B cell (primary cell): ENCODE results near the gene OR2Z1. TPM values are rescaled to one million over a fixed set of nuclear protein-coding genes. Genes with fewer than 3 reads are reported as not detected.
"Not testable (repeated sequence)": the region's sequence is repeated elsewhere in the genome, so short reads cannot be mapped to it uniquely, and the experiment has no call there.

Experiments used
- ATAC-seq: fragments of 200-7000 bp; cut with Tn5 transposase; one replicate; pipeline ENCODE4 v1.10.0; 2021; ENCODE audit warnings: low read depth, mild to moderate bottlenecking, moderate number of reproducible peaks, moderate library complexity
- CTCF ChIA-PET: fragments of 350-600 bp; sonication (Branson Sonifier 250); formaldehyde crosslinking; loops from one replicate; lab custom pipeline; 2021; ENCODE audit warnings: antibody characterized with exemption, inconsistent platforms; lab: Charles Lee
- POLR2A ChIA-PET: fragments of 350-600 bp; sonication (Branson Sonifier 250); formaldehyde crosslinking; loops from one replicate; lab custom pipeline; 2021; ENCODE audit warnings: antibody characterized with exemption; lab: Charles Lee
- DNase-seq: peaks from one replicate; pipeline ENCODE4 v3.0.0; 2013
- H2AFZ ChIP-seq: 2 replicates; pipeline ENCODE4 v1.6.1; 2012; ENCODE audit warnings: mild to moderate bottlenecking, low read depth, low read length; ENCODE audit not compliant: insufficient read depth, poor library complexity, severe bottlenecking
- H3K27ac ChIP-seq, 2 donors: 1 replicate in 1 of 2; 2 replicates in 1 of 2; pipeline ENCODE4 v1.5.1; 2012 to 2013; ENCODE audit warnings: low read length in 2 of 2, mild to moderate bottlenecking in 2 of 2, moderate library complexity in 1 of 2
- H3K27me3 ChIP-seq, 4 experiments: fragments of 200-600 bp in 1 of 4; sonication (generic) in 1 of 4; replicated peaks in 1 of 4; 1 replicate in 2 of 4; 2 replicates in 2 of 4; pipeline versions ENCODE4 v1.6.1 to v1.7.0; 2013 to 2016; ENCODE audit warnings: low read length in 3 of 4, mild to moderate bottlenecking in 2 of 4, mixed read lengths in 1 of 4, moderate library complexity in 1 of 4; ENCODE audit not compliant: insufficient read depth in 4 of 4, control insufficient read depth in 3 of 4; ENCODE audit errors: control extremely low read depth in 1 of 4
- H3K36me3 ChIP-seq, 2 experiments: replicated peaks in 1 of 2; 1 replicate in 1 of 2; 2 replicates in 1 of 2; pipeline versions ENCODE4 v1.6.1 to v1.7.1; 2013; ENCODE audit warnings: low read length in 1 of 2; ENCODE audit not compliant: insufficient read depth in 2 of 2, control insufficient read depth in 1 of 2; ENCODE audit errors: control extremely low read depth in 1 of 2, extremely low read depth in 1 of 2
- H3K4me1 ChIP-seq, 2 donors: fragments of 200-600 bp in 1 of 2; sonication (generic) in 1 of 2; 1 replicate in 1 of 2; 2 replicates in 1 of 2; pipeline versions ENCODE4 v1.5.1 to v1.6.1; 2013 to 2017; ENCODE audit warnings: low read length in 2 of 2; ENCODE audit not compliant: control insufficient read depth in 2 of 2, insufficient read depth in 2 of 2
- H3K4me2 ChIP-seq: replicated peaks from 2 replicates; pipeline ENCODE3; 2012; ENCODE audit warnings: mild to moderate bottlenecking, low read depth, low read length; ENCODE audit not compliant: poor library complexity, severe bottlenecking
- H3K4me3 ChIP-seq, 5 experiments: fragments of 200-600 bp in 1 of 5; sonication (generic) in 1 of 5; 1 replicate in 3 of 5; 2 replicates in 2 of 5; pipeline versions ENCODE4 v1.5.1 to v1.7.0; 2011 to 2016; ENCODE audit warnings: low read length in 4 of 5, mild to moderate bottlenecking in 4 of 5, low read depth in 2 of 5, control low read depth in 1 of 5, moderate library complexity in 1 of 5; ENCODE audit not compliant: insufficient read depth in 1 of 5; ENCODE audit errors: control extremely low read depth in 1 of 5, extremely low read depth in 1 of 5
- H3K79me2 ChIP-seq: fragments of 200-600 bp; sonication (generic); one replicate; pipeline ENCODE4 v1.6.0; 2016; ENCODE audit warnings: low read length; ENCODE audit not compliant: control insufficient read depth, insufficient read depth
- H3K9ac ChIP-seq: fragments of 200-600 bp; sonication (generic); 2 replicates; pipeline ENCODE4 v1.6.1; 2017; ENCODE audit warnings: mild to moderate bottlenecking, low read length, moderate library complexity
- H3K9me3 ChIP-seq, 3 donors: one replicate each; pipeline versions ENCODE4 v1.6.1 to v1.7.1; 2013; ENCODE audit warnings: low read length in 2 of 3; ENCODE audit not compliant: control insufficient read depth in 2 of 3, insufficient read depth in 1 of 3; ENCODE audit errors: control extremely low read depth in 1 of 3
- H4K20me1 ChIP-seq: 2 replicates; pipeline ENCODE4 v1.6.0; 2012; ENCODE audit warnings: mild to moderate bottlenecking, low read length; ENCODE audit not compliant: insufficient read depth, control insufficient read depth, poor library complexity, severe bottlenecking
- H3K27ac Mint-ChIP-seq: one replicate; pipeline ENCODE4 v1.8.0; 2021; ENCODE audit warnings: mixed read lengths
- H3K27me3 Mint-ChIP-seq: one replicate; pipeline ENCODE4 v1.8.0; 2021; ENCODE audit warnings: mixed read lengths
- H3K4me1 Mint-ChIP-seq: one replicate; pipeline ENCODE4 v1.8.0; 2021; ENCODE audit warnings: mixed read lengths
- H3K4me3 Mint-ChIP-seq: one replicate; pipeline ENCODE4 v1.8.0; 2021; ENCODE audit warnings: mixed read lengths
- H3K9me3 Mint-ChIP-seq: one replicate; pipeline ENCODE4 v1.8.0; 2022; ENCODE audit warnings: mixed read lengths; ENCODE audit not compliant: insufficient read depth
- WGBS: methylation state at CpG from one replicate; pipeline ENCODE4 v1.1.5; 2013; ENCODE audit warnings: missing lambda C conversion rate; ENCODE audit not compliant: insufficient coverage; 5-methylcytosine and 5-hydroxymethylcytosine counted together
- intact Hi-C: fragments of 100-400 bp; cut with micrococcal nuclease; formaldehyde crosslinking; loops from one replicate; pipeline ENCODE4 v1.10.0; 2022
- polyA plus RNA-seq: library from polyadenylated mRNA; depleted of rRNA; stranded (reverse); fragments of >200 nt; gene quantifications from 2 replicates; pipeline ENCODE4 v1.2.3, GENCODE V29; 2012
- small RNA-seq: library from RNA; depleted of rRNA; stranded (forward); fragments of <200 nt; gene quantifications from one replicate; pipeline ENCODE3, GENCODE V24; 2012; ENCODE audit warnings: low replicate concordance, low read depth; ENCODE audit not compliant: insufficient read length
- total RNA-seq, 2 donors: library from RNA; stranded (reverse); fragments of 120-200 nt in 1 of 2; gene quantifications; 1 replicate in 1 of 2; 2 replicates in 1 of 2; pipeline versions ENCODE4 v1.2.3 to v1.2.4, GENCODE V29; 2013 to 2022

Gene OR2Z1
- total and polyA plus RNA-seq, 2 donors (not counting 1 experiment from before 2014, with no cell fraction given), result not detected

DNA sequence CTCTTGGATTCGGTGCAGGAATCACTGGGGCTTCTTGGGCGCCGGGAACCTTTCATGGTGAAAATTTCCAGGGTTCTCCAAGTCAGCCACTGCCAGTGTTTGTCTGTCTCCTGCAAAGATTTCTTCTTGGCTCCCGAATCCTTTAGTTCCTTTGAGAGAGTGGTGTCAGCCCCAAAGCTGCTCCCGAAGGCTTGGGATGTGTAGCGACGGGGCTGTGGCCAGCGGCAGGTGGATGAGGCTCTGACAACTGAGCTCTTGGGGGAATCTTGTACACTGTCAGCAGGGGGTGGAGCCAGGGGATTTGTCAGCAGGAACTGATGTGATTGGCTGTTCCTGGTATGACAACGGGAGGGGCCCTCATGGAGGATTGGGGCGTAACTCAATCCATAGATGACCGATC is 45.8 kb downstream of the OR2Z1 start:
- POLR2A ChIA-PET, H3K4me1 Mint-ChIP-seq, H3K27me3 ChIP-seq, H3K79me2 ChIP-seq, H4K20me1 ChIP-seq, H3K4me3 Mint-ChIP-seq, H3K9ac ChIP-seq, H3K4me3 ChIP-seq, H3K9me3 Mint-ChIP-seq, H3K4me1 ChIP-seq, ATAC-seq, H3K9me3 ChIP-seq, H3K27me3 Mint-ChIP-seq, DNase-seq, H3K27ac Mint-ChIP-seq, H3K36me3 ChIP-seq, H2AFZ ChIP-seq, H3K27ac ChIP-seq, H3K4me2 ChIP-seq, CTCF ChIA-PET, intact Hi-C loops: not testable (repeated sequence)
- 90% methylated on average over 5 of the region's 11 CpGs for WGBS

- H3K79me2 ChIP-seq, H3K9ac ChIP-seq, intact Hi-C loops, H2AFZ ChIP-seq, H3K9me3 ChIP-seq, H3K4me1 ChIP-seq, CTCF ChIA-PET, POLR2A ChIA-PET, H3K27ac Mint-ChIP-seq, H3K27me3 ChIP-seq, H3K27ac ChIP-seq, H3K4me1 Mint-ChIP-seq, H3K27me3 Mint-ChIP-seq, H3K9me3 Mint-ChIP-seq, DNase-seq, H3K4me3 Mint-ChIP-seq, H3K36me3 ChIP-seq, H3K4me3 ChIP-seq, ATAC-seq, H4K20me1 ChIP-seq, H3K4me2 ChIP-seq: not testable (repeated sequence)
- no CpG with 5 or more reads among the region's 8 CpGs for WGBS
Measured at GRCh38 chr19:8769265-8769664, 47.8 kb downstream of the OR2Z1 start.

DNA sequence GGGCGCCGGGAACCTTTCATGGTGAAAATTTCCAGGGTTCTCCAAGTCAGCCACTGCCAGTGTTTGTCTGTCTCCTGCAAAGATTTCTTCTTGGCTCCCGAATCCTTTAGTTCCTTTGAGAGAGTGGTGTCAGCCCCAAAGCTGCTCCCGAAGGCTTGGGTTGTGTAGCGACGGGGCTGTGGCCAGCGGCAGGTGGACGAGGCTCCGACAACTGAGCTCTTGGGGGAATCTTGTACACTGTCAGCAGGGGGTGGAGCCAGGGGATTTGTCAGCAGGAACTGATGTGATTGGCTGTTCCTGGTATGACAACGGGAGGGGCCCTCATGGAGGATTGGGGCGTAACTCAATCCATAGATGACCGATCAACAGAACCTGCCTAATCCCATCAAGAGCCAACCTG is 52.2 kb downstream of the OR2Z1 start:
- H4K20me1 ChIP-seq, H3K36me3 ChIP-seq, DNase-seq, H3K4me1 Mint-ChIP-seq, ATAC-seq, H3K4me2 ChIP-seq, H3K9me3 Mint-ChIP-seq, intact Hi-C loops, H3K27me3 ChIP-seq, H3K27me3 Mint-ChIP-seq, H3K4me1 ChIP-seq, H3K79me2 ChIP-seq, H3K27ac ChIP-seq, CTCF ChIA-PET, H3K9ac ChIP-seq, H3K4me3 ChIP-seq, H3K27ac Mint-ChIP-seq, H2AFZ ChIP-seq, POLR2A ChIA-PET, H3K9me3 ChIP-seq, H3K4me3 Mint-ChIP-seq: not testable (repeated sequence)
- WGBS, result no CpG with 5 or more reads among the region's 12 CpGs

Small RNA genes within 50 kb of the gene (small RNA-seq; reads per million reads assigned to genes)
- not detected for gene AC012616.1

Other genes with a start within 250 kb of the OR2Z1 start
- 0.91 and 1.2 TPM in 2 replicates for gene PRAM1, start 219.0 kb upstream of the OR2Z1 start, total RNA-seq
- 1.5 and 1.7 TPM in 2 replicates for gene PRAM1, start 219.0 kb upstream of the OR2Z1 start, polyA plus RNA-seq
- 40.7 and 43.8 TPM in 2 replicates for gene ZNF414, start 207.5 kb upstream of the OR2Z1 start, total RNA-seq
- gene ZNF414, start 207.5 kb upstream of the OR2Z1 start, polyA plus RNA-seq, result 35.0 and 52.0 TPM in 2 replicates
- gene MYO1F, start 144.2 kb upstream of the OR2Z1 start, total RNA-seq, result 126 TPM in 2 replicates
- gene MYO1F, start 144.2 kb upstream of the OR2Z1 start, polyA plus RNA-seq, result 65.5 and 76.3 TPM in 2 replicates
- 0.39 and 0.59 TPM in 2 replicates for gene ADAMTS10, start 110.9 kb upstream of the OR2Z1 start, total RNA-seq
- gene ADAMTS10, start 110.9 kb upstream of the OR2Z1 start, polyA plus RNA-seq, result 1.8 and 3.6 TPM in 2 replicates
- gene NFILZ, start 91.0 kb upstream of the OR2Z1 start, total RNA-seq, result not detected in 2 replicates
- not detected in 2 replicates for gene NFILZ, start 91.0 kb upstream of the OR2Z1 start, polyA plus RNA-seq
- gene ACTL9, start 22.8 kb upstream of the OR2Z1 start, total RNA-seq, result not detected in 2 replicates
- gene ACTL9, start 22.8 kb upstream of the OR2Z1 start, polyA plus RNA-seq, result not detected in 2 replicates
- 29.8 and 35.7 TPM in 2 replicates for gene ZNF558, start 110.7 kb downstream of the OR2Z1 start, total RNA-seq
- gene ZNF558, start 110.7 kb downstream of the OR2Z1 start, polyA plus RNA-seq, result 28.8 and 38.4 TPM in 2 replicates
- not detected in 2 replicates for gene MBD3L1, start 110.7 kb downstream of the OR2Z1 start, total RNA-seq
- gene MBD3L1, start 110.7 kb downstream of the OR2Z1 start, polyA plus RNA-seq, result not detected in 2 replicates